Measurements from ENCODE around the gene ANKRD44.

DNA sequence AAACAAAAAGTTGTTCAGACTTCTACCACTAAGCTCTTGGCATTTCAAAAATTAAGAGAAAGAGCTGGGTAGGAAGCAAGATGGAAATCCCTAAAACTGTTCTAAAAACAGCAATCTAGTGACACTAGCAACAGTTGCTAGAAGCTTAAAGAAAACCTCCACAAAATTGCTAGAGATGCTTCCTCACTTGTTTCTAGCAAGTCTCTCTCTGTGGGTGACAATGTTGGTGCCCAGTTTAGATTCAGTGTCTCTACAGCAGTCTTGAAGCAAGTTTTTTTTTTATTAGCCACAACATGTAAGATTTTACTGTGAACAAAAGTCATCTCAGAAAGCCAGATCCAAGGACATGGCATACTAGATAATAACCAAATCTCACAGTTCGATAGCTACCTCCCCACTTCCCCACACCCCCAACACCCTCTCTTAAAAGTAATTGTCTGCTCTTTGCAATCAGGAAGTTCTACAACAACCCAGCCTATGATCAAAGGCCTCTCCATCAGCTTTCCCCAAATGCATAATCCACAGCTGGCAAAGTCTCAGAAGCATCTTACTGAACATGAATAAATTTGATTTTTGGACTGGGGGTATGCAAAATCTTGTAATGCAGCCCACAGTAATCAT lies 70.0 kb downstream of the ANKRD44 start:
- TF ChIP-seq SUZ12 (IDR thresholded peaks at IDR 0.05; ENCODE audit: extremely low read depth, insufficient read depth, insufficient read length) (no peak), YY1 (IDR thresholded peaks at IDR 0.05; ENCODE audit: insufficient read depth, insufficient read length) (no peak), ZNF274 (IDR thresholded peaks at IDR 0.05; ENCODE audit: low read depth, low read length) (no peak)
